GM21367 (cell line): ENCODE data around the gene SNRNP200.
"Not testable (repeated sequence)": the region's sequence is repeated elsewhere in the genome, so short reads cannot be mapped to it uniquely, and the experiment has no call there.

Source experiments
- ATAC-seq: cut with Tn5 transposase; IDR thresholded peaks from one replicate; pipeline ENCODE4 v1.9.1; 2021; ENCODE audit not compliant: unreplicated experiment

The SNRNP200 gene

GRCh38 chr2:96325884-96326255 lies 20.5 kb upstream of the SNRNP200 start:
- ATAC-seq, result no peak

GRCh38 chr2:96325041-96325883 lies 19.9 kb upstream of the SNRNP200 start, which contains the start of gene ITPRIPL1:
Gene ITPRIPL1, plus strand, starts transcription at chr2:96325317. Its CDS starts 523 bp downstream, at chr2:96325840.
- ATAC-seq, result no peak

- ATAC-seq, result no peak
These were observed 19.3 kb upstream of the SNRNP200 start for GRCh38 chr2:96324721-96325040.

- no peak for ATAC-seq
These were observed 18.5 kb upstream of the SNRNP200 start for GRCh38 chr2:96323849-96324248.

GRCh38 chr2:96320728-96321622 lies 15.6 kb upstream of the SNRNP200 start:
- ATAC-seq, result peak; percentile 12

- no peak for ATAC-seq
These were observed 15.0 kb upstream of the SNRNP200 start for GRCh38 chr2:96320326-96320725.

GRCh38 chr2:96319396-96319795 lies 14.1 kb upstream of the SNRNP200 start:
- ATAC-seq, result no peak

GRCh38 chr2:96318723-96319122 lies 13.4 kb upstream of the SNRNP200 start:
- no peak for ATAC-seq

GRCh38 chr2:96317584-96317997 lies 12.2 kb upstream of the SNRNP200 start:
- ATAC-seq, result no peak

GRCh38 chr2:96316999-96317398 lies 11.7 kb upstream of the SNRNP200 start:
- ATAC-seq, result no peak

GRCh38 chr2:96315400-96316071 lies 10.2 kb upstream of the SNRNP200 start:
- ATAC-seq, result no peak

- no peak for ATAC-seq
These were observed 9.7 kb upstream of the SNRNP200 start for GRCh38 chr2:96315005-96315399.

GRCh38 chr2:96308248-96308647 lies 2.9 kb upstream of the SNRNP200 start:
- ATAC-seq, result no peak

GRCh38 chr2:96306370-96306769 lies 1.0 kb upstream of the SNRNP200 start:
- ATAC-seq, result no peak

- ATAC-seq, result no peak
These were observed 598 bp upstream of the SNRNP200 start for GRCh38 chr2:96305979-96306308.

- no peak for ATAC-seq
These were observed 740 bp downstream of the SNRNP200 start for GRCh38 chr2:96304606-96305005.

- ATAC-seq, result no peak
These were observed 3.5 kb downstream of the SNRNP200 start for GRCh38 chr2:96301865-96302264.

- no peak for ATAC-seq
These were observed 8.4 kb downstream of the SNRNP200 start for GRCh38 chr2:96296925-96297324.

- ATAC-seq, result not testable (repeated sequence)
These were observed 11.1 kb downstream of the SNRNP200 start for GRCh38 chr2:96294271-96294670.

- ATAC-seq, result no peak
These were observed 13.6 kb downstream of the SNRNP200 start for GRCh38 chr2:96291751-96292150.

- no peak for ATAC-seq
These were observed 18.0 kb downstream of the SNRNP200 start for GRCh38 chr2:96287273-96287856.
